Measurements from ENCODE around the gene CTBS.

- TF ChIP-seq POLR2AphosphoS5 (IDR thresholded peaks at IDR 0.05; ENCODE audit: low read depth, low read length): no peak
- no peak for TF ChIP-seq TAF1 (IDR thresholded peaks at IDR 0.05; ENCODE audit: borderline replicate concordance, insufficient read depth, low read length)
- no peak for TF ChIP-seq REST (IDR thresholded peaks at IDR 0.05; ENCODE audit: insufficient read depth in 1 of 2, low read depth in 2 of 2, low read length in 2 of 2)
- no peak for TF ChIP-seq FOXP2 (optimal IDR thresholded peaks at IDR 0.05; ENCODE audit: borderline replicate concordance, extremely low read depth, extremely low read length, insufficient read depth)
Observed at GRCh38 chr1:84606977-84607376, 32.7 kb upstream of the CTBS start.

Measured in PFSK-1 (cell line).